Kidney (tissue), 14 donors: Measurements from ENCODE around the gene FSTL5. TPM values are rescaled to one million over a fixed set of nuclear protein-coding genes. Genes with fewer than 3 reads are reported as not detected.
"Not testable (repeated sequence)": the region's sequence is repeated elsewhere in the genome, so short reads cannot be mapped to it uniquely, and the experiment has no call there.

Experiments
- DNase-seq, 5 donors: peaks; one replicate each; pipeline ENCODE4 v3.0.0-alpha.2; 2013 to 2020
- FAIRE-seq: peaks from 2 replicates; lab custom pipeline; 2012; peaks lifted over from hg19 to GRCh38; lab: Jason Lieb, UNC
- H3K27ac ChIP-seq, 2 donors: one replicate each; pipeline ENCODE4 v1.7.0; 2013; ENCODE audit warnings: low read depth in 2 of 2, low read length in 2 of 2, inconsistent platforms in 1 of 2
- H3K27me3 ChIP-seq: one replicate; pipeline ENCODE4 v1.7.1; 2013; ENCODE audit warnings: low read length, inconsistent platforms; ENCODE audit not compliant: control insufficient read depth, insufficient read depth
- H3K36me3 ChIP-seq, 3 donors: one replicate each; pipeline versions ENCODE4 v1.7.0 to v1.7.1; 2013; ENCODE audit warnings: low read length in 3 of 3, control low read depth in 1 of 3, inconsistent platforms in 1 of 3; ENCODE audit not compliant: insufficient read depth in 3 of 3, control insufficient read depth in 2 of 3
- H3K4me1 ChIP-seq, 3 donors: one replicate each; pipeline versions ENCODE4 v1.7.0 to v1.7.1; 2013; ENCODE audit warnings: low read length in 3 of 3, inconsistent platforms in 1 of 3, low read depth in 1 of 3; ENCODE audit not compliant: control insufficient read depth in 2 of 3, insufficient read depth in 2 of 3
- H3K4me3 ChIP-seq, 3 donors: one replicate each; pipeline versions ENCODE4 v1.7.0 to v1.8.1; 2013; ENCODE audit warnings: low read length in 3 of 3, control low read depth in 1 of 3, inconsistent platforms in 1 of 3
- H3K9ac ChIP-seq, 3 donors: one replicate each; pipeline versions ENCODE4 v1.7.0 to v1.7.1; 2013; ENCODE audit warnings: low read length in 3 of 3, control low read depth in 1 of 3, inconsistent platforms in 1 of 3
- H3K9me3 ChIP-seq, 3 donors: one replicate each; pipeline versions ENCODE4 v1.7.0 to v1.7.1; 2013; ENCODE audit warnings: low read length in 3 of 3, control low read depth in 1 of 3, inconsistent platforms in 1 of 3; ENCODE audit not compliant: control insufficient read depth in 2 of 3, insufficient read depth in 1 of 3
- CTCF ChIP-seq: IDR thresholded peaks from 3 replicates; pipeline ENCODE4 v1.5.1; 2012; ENCODE audit warnings: mild to moderate bottlenecking, moderate library complexity, borderline replicate concordance; ENCODE audit not compliant: insufficient read depth; ENCODE audit errors: extremely low read depth
- intact Hi-C: fragments of 100-400 bp; cut with DNase I; formaldehyde crosslinking; loops from one replicate; pipeline ENCODE4 v1.11.1; 2022
- polyA plus RNA-seq: library from polyadenylated mRNA; stranded (reverse); fragments of 350-450 nt; fragmentation: Illumina TruSeq; extraction: RNeasy Lipid Tissue Mini Kit (QIAGEN cat#74804); gene quantifications from one replicate; pipeline ENCODE4 v1.2.3, GENCODE V29; 2014; ENCODE audit warnings: low read depth, low replicate concordance; ENCODE audit not compliant: insufficient read depth
- total RNA-seq: library from RNA; stranded (reverse); fragmentation: NEBNext Ultra II Directional; extraction: Animal tissue kit (Norgen Biotek cat#: 25700); gene quantifications from one replicate; pipeline ENCODE4 v1.2.1, GENCODE V29; 2021
- donor health status: control.
- donor health status: control.
- donor health status: control.
- donor health status: control.
- donor health status: control.
- donor health status: DM: yes; HTN: yes; CAD: no.
- donor health status: Normal renal cell carcinoma (clear cell type).

The FSTL5 gene
- total and polyA plus RNA-seq, 2 donors from 2014 or later, result 0.09 TPM; not detected in 1

- Histone ChIP-seq H3K4me1 (no peaks in the 10 kb centered on the region), H3K27me3 (no peaks in the 10 kb centered on the region), H3K4me3 (no peak overlapping the region), H3K9ac (no peak overlapping the region), H3K9me3 (no peaks in the 10 kb centered on the region), H3K36me3 (no peaks in the 10 kb centered on the region), H3K27ac (no peak overlapping the region)
- TF ChIP-seq CTCF, result no peak
- intact Hi-C loops, result no loop called here
- FAIRE-seq (no peak), DNase-seq (no peak)
Measured at GRCh38 chr4:162111078-162111477, 52.7 kb downstream of the FSTL5 start.

- FAIRE-seq (no peak), DNase-seq (no peak)
- H3K27me3 ChIP-seq, result no peaks in the 10 kb centered on the region
Measured at GRCh38 chr4:162104459-162105124, 59.2 kb downstream of the FSTL5 start.

DNA sequence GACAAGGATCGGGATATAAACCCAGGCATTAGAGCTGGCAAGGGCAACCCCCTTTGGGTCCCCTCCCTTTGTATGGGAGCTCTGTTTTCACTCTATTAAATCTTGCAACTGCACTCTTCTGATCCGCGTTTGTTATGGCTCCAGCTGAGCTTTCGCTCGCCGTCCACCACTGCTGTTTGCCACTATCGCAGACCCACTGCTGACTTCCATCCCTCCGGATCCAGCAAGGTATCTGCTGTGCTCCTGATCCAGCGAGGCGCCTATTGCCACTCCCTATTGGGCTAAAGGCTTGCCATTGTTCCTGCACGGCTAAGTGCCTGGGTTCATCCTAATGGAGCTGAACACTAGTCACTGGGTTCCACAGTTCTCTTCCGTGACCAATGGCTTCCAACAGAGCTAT lies 59.9 kb downstream of the FSTL5 start:
- H3K27me3 ChIP-seq, H3K4me1 ChIP-seq, H3K9ac ChIP-seq, H3K27ac ChIP-seq, intact Hi-C loops, FAIRE-seq, H3K36me3 ChIP-seq, H3K9me3 ChIP-seq, H3K4me3 ChIP-seq: not testable (repeated sequence)
- DNase-seq, result peak in 1 of 5 donors; percentile 31

More at GRCh38 chr4:162104459-162105124, 59.2 kb downstream of the FSTL5 start:
- H3K9me3 ChIP-seq, result no peaks in the 10 kb centered on the region
- H3K4me1 ChIP-seq, result no peaks in the 10 kb centered on the region
- H3K27ac ChIP-seq, result no peak overlapping the region
- no peak overlapping the region for H3K4me3 ChIP-seq
- H3K36me3 ChIP-seq, result no peaks in the 10 kb centered on the region
- H3K9ac ChIP-seq, result no peak overlapping the region
- no peak for TF ChIP-seq CTCF
- intact Hi-C loops, result no loop called here

GRCh38 chr4:162102713-162103112 lies 61.1 kb downstream of the FSTL5 start:
- no peak overlapping the region for H3K4me3 ChIP-seq
- no peak overlapping the region for H3K9ac ChIP-seq
- H3K27ac ChIP-seq, result no peak overlapping the region
- no peaks in the 10 kb centered on the region for H3K9me3 ChIP-seq
- no peak for TF ChIP-seq CTCF
- DNase-seq (no peak), FAIRE-seq (no peak)
- no peaks in the 10 kb centered on the region for H3K27me3 ChIP-seq
- H3K36me3 ChIP-seq, result no peaks in the 10 kb centered on the region
- no peaks in the 10 kb centered on the region for H3K4me1 ChIP-seq
- intact Hi-C loops, result no loop called here
